H1 (cell line): ENCODE data around the gene PAPSS2. TPM values are rescaled to one million over a fixed set of nuclear protein-coding genes. Genes with fewer than 3 reads are reported as not detected.

ENCODE experiments used
- CTCF ChIA-PET: fragments of 300-600 bp; sonication (Branson Sonifier 250); formaldehyde crosslinking; loops from one replicate; lab custom pipeline; 2021; ENCODE audit not compliant: partially characterized antibody; lab: Charles Lee
- POLR2A ChIA-PET: fragments of 300-600 bp; sonication (Branson Sonifier 250); formaldehyde crosslinking; loops from one replicate; lab custom pipeline; 2021; ENCODE audit warnings: inconsistent platforms; ENCODE audit not compliant: partially characterized antibody; lab: Charles Lee
- DNase-seq, 2 experiments: peaks; one replicate each; pipeline versions ENCODE4 v3.0.0 to v3.0.0-alpha.2; 2010 to 2022; ENCODE audit warnings: low spot score in 2 of 2, low read depth in 1 of 2, mixed read lengths in 1 of 2
- FAIRE-seq: peaks from 2 replicates; lab custom pipeline; 2011; peaks lifted over from hg19 to GRCh38; lab: Jason Lieb, UNC
- H2AFZ ChIP-seq: 2 replicates; pipeline ENCODE4 v1.8.1; 2012; ENCODE audit warnings: low read length, inconsistent platforms
- H2AK5ac ChIP-seq: 2 replicates; pipeline ENCODE4 v1.6.1; 2013; ENCODE audit warnings: low read depth, low read length
- H2BK120ac ChIP-seq: replicated peaks from 2 replicates; pipeline ENCODE3; 2013; ENCODE audit warnings: low read depth, low read length, inconsistent platforms
- H2BK12ac ChIP-seq: 2 replicates; pipeline ENCODE4 v1.6.1; 2013; ENCODE audit warnings: low read depth, low read length
- H2BK15ac ChIP-seq: 2 replicates; pipeline ENCODE4 v1.6.1; 2013; ENCODE audit warnings: low read length
- H2BK20ac ChIP-seq: 2 replicates; pipeline ENCODE4 v1.6.1; 2013; ENCODE audit warnings: low read length
- H2BK5ac ChIP-seq: 2 replicates; pipeline ENCODE4 v1.6.1; 2013; ENCODE audit warnings: low read depth, low read length
- H3K14ac ChIP-seq: 2 replicates; pipeline ENCODE4 v1.6.1; 2013; ENCODE audit warnings: inconsistent platforms; ENCODE audit not compliant: insufficient read length
- H3K18ac ChIP-seq: 2 replicates; pipeline ENCODE4 v1.6.1; 2013; ENCODE audit warnings: low read length; ENCODE audit errors: extremely low read depth
- H3K23ac ChIP-seq: 2 replicates; pipeline ENCODE4 v1.6.1; 2013; ENCODE audit warnings: inconsistent platforms; ENCODE audit not compliant: insufficient read length
- H3K23me2 ChIP-seq: 2 replicates; pipeline ENCODE4 v1.6.1; 2013; ENCODE audit warnings: low read depth, low read length
- H3K27ac ChIP-seq: 2 replicates; pipeline ENCODE4 v1.6.1; 2011; ENCODE audit warnings: low read depth, low read length, inconsistent platforms
- H3K27me3 ChIP-seq, 4 experiments: replicated peaks in 1 of 4; 1 replicate in 1 of 4; 2 replicates in 3 of 4; pipeline versions ENCODE4 v1.6.1 to v1.8.1; 2011 to 2013; ENCODE audit warnings: low read length in 3 of 4, mild to moderate bottlenecking in 3 of 4, inconsistent platforms in 2 of 4, mixed read lengths in 2 of 4, moderate library complexity in 1 of 4; ENCODE audit not compliant: control insufficient read depth in 3 of 4, insufficient read depth in 3 of 4; ENCODE audit errors: extremely low read depth in 1 of 4
- H3K36me3 ChIP-seq, 4 experiments: 2 replicates each; pipeline versions ENCODE4 v1.6.1 to v1.8.1; 2011 to 2013; ENCODE audit warnings: mild to moderate bottlenecking in 4 of 4, low read length in 3 of 4, moderate library complexity in 2 of 4, control low read depth in 1 of 4, inconsistent platforms in 1 of 4; ENCODE audit not compliant: insufficient read depth in 4 of 4, control insufficient read depth in 2 of 4
- H3K4ac ChIP-seq: replicated peaks from 2 replicates; pipeline ENCODE3; 2013; ENCODE audit warnings: low read length, low read depth, mixed read lengths, inconsistent platforms; ENCODE audit not compliant: insufficient read length
- H3K4me1 ChIP-seq, 4 experiments: replicated peaks in 1 of 4; 1 replicate in 1 of 4; 2 replicates in 3 of 4; pipeline versions ENCODE4 v1.6.1 to v1.8.1; 2011 to 2013; ENCODE audit warnings: low read length in 3 of 4, inconsistent platforms in 2 of 4, mixed read lengths in 1 of 4; ENCODE audit not compliant: insufficient read depth in 4 of 4, control insufficient read depth in 3 of 4
- H3K4me2 ChIP-seq, 2 experiments: 2 replicates each; pipeline versions ENCODE4 v1.6.1 to v1.8.1; 2011 to 2013; ENCODE audit warnings: low read depth in 2 of 2, low read length in 2 of 2, control low read depth in 1 of 2, inconsistent platforms in 1 of 2, mild to moderate bottlenecking in 1 of 2; ENCODE audit not compliant: insufficient read depth in 1 of 2
- H3K4me3 ChIP-seq, 4 experiments: fragments of 200-600, 300-600 bp in 1 of 4; sonication (generic), shearing (Covaris generic), sonication (Bioruptor Twin) in 1 of 4; 2 replicates each; pipeline versions ENCODE4 v1.5.1 to v1.8.1; 2011 to 2016; ENCODE audit warnings: low read length in 4 of 4, low read depth in 3 of 4, control low read depth in 2 of 4, inconsistent platforms in 2 of 4, mild to moderate bottlenecking in 2 of 4, mixed read lengths in 1 of 4, moderate library complexity in 1 of 4; ENCODE audit not compliant: insufficient read depth in 2 of 4; ENCODE audit errors: extremely low read depth in 1 of 4
- H3K56ac ChIP-seq: replicated peaks from 2 replicates; pipeline ENCODE3; 2013; ENCODE audit warnings: low read depth, mild to moderate bottlenecking, mixed read lengths, low read length, inconsistent platforms; ENCODE audit not compliant: insufficient read length
- H3K79me1 ChIP-seq: 2 replicates; pipeline ENCODE4 v1.6.1; 2013; ENCODE audit warnings: low read depth, low read length, control low read depth
- H3K79me2 ChIP-seq, 2 experiments: 2 replicates each; pipeline versions ENCODE4 v1.6.1 to v1.8.1; 2012 to 2013; ENCODE audit warnings: low read length in 2 of 2, mild to moderate bottlenecking in 2 of 2, inconsistent platforms in 1 of 2; ENCODE audit not compliant: insufficient read depth in 2 of 2, control insufficient read depth in 1 of 2
- H3K9ac ChIP-seq, 4 experiments: replicated peaks in 1 of 4; 1 replicate in 1 of 4; 2 replicates in 3 of 4; pipeline versions ENCODE4 v1.6.1 to v1.8.1; 2011 to 2013; ENCODE audit warnings: low read depth in 3 of 4, low read length in 3 of 4, control low read depth in 2 of 4, mild to moderate bottlenecking in 2 of 4, moderate library complexity in 2 of 4, inconsistent platforms in 1 of 4; ENCODE audit errors: extremely low read depth in 1 of 4
- H3K9me3 ChIP-seq, 2 experiments: 2 replicates each; pipeline versions ENCODE4 v1.6.1 to v1.8.1; 2012 to 2013; ENCODE audit warnings: mild to moderate bottlenecking in 2 of 2, moderate library complexity in 2 of 2, control low read depth in 1 of 2, inconsistent platforms in 1 of 2, low read depth in 1 of 2, low read length in 1 of 2, mixed read lengths in 1 of 2; ENCODE audit not compliant: insufficient read depth in 2 of 2
- H4K20me1 ChIP-seq, 2 experiments: replicated peaks in 1 of 2; 2 replicates each; pipeline versions ENCODE3 to v1.8.1; 2011 to 2013; ENCODE audit warnings: inconsistent platforms in 2 of 2, low read length in 2 of 2, mild to moderate bottlenecking in 1 of 2; ENCODE audit not compliant: insufficient read depth in 2 of 2, control insufficient read depth in 1 of 2
- H4K5ac ChIP-seq: 2 replicates; pipeline ENCODE4 v1.6.1; 2013; ENCODE audit warnings: low read length, low read depth, mixed read lengths, inconsistent platforms; ENCODE audit not compliant: insufficient read length
- H4K8ac ChIP-seq: 2 replicates; pipeline ENCODE4 v1.8.0; 2013; ENCODE audit warnings: mild to moderate bottlenecking, moderate library complexity, low read length, inconsistent platforms; ENCODE audit not compliant: insufficient read depth; ENCODE audit errors: extremely low read depth
- H4K91ac ChIP-seq: replicated peaks from 2 replicates; pipeline ENCODE3; 2013; ENCODE audit warnings: low read length, mixed read lengths, inconsistent platforms; ENCODE audit not compliant: insufficient read length
- BACH1 ChIP-seq: IDR thresholded peaks from 2 replicates; pipeline ENCODE4 v1.6.1; 2012; ENCODE audit warnings: low read length, improper control_type of control experiment
- CREB1 ChIP-seq: IDR thresholded peaks from 2 replicates; pipeline ENCODE4 v1.6.1; 2012; ENCODE audit warnings: inconsistent platforms
- CTBP2 ChIP-seq: IDR thresholded peaks from 2 replicates; pipeline ENCODE4 v1.7.0; 2011; ENCODE audit warnings: borderline replicate concordance, mild to moderate bottlenecking, moderate library complexity, mixed read lengths, low read length; ENCODE audit not compliant: insufficient read depth, insufficient read length
- E2F6 ChIP-seq: IDR thresholded peaks from 2 replicates; pipeline ENCODE4 v1.6.1; 2012; ENCODE audit warnings: inconsistent platforms
- EGR1 ChIP-seq: IDR thresholded peaks from 2 replicates; pipeline ENCODE4 v1.6.1; 2011; ENCODE audit warnings: low read depth, low read length, borderline replicate concordance
- POLR2A ChIP-seq, 2 experiments: IDR thresholded peaks; 1 replicate in 1 of 2; 2 replicates in 1 of 2; pipeline ENCODE4 v1.6.1; 2011; ENCODE audit warnings: low read depth in 2 of 2, low read length in 2 of 2, mild to moderate bottlenecking in 2 of 2; ENCODE audit errors: control extremely low read depth in 1 of 2
- SIX5 ChIP-seq: IDR thresholded peaks from 2 replicates; pipeline ENCODE4 v1.6.1; 2011; ENCODE audit warnings: mild to moderate bottlenecking, low read depth, low read length
- SUZ12 ChIP-seq: fragments of 200-600 bp; sonication (generic); IDR thresholded peaks from 2 replicates; pipeline ENCODE4 v1.6.1; 2012; ENCODE audit warnings: mild to moderate bottlenecking, inconsistent platforms, low read length, moderate library complexity, mixed read lengths
- WGBS, 2 experiments: shearing (Covaris generic) in 1 of 2; methylation state at CpG; one replicate each; pipeline versions ENCODE4 v1.1.6 to v1.1.7; 2013 to 2015; ENCODE audit warnings: low lambda C conversion rate in 2 of 2, mixed read lengths in 2 of 2, inconsistent platforms in 1 of 2, low coverage in 1 of 2, missing lambda C conversion rate in 1 of 2; ENCODE audit not compliant: insufficient replicate concordance in 2 of 2, insufficient coverage in 1 of 2, insufficient read length in 1 of 2; ENCODE audit errors: extremely low coverage in 1 of 2, missing lambda C conversion rate in 1 of 2; 5-methylcytosine and 5-hydroxymethylcytosine counted together
- polyA plus RNA-seq, 7 experiments: library from polyadenylated mRNA; depleted of rRNA in 3 of 7; stranded (reverse) in 5 of 7; unstranded in 2 of 7; fragments of >200 nt in 5 of 7; fragments of 200-250 nt in 2 of 7; gene quantifications; 1 replicate in 5 of 7; 2 replicates in 1 of 7; 4 replicates in 1 of 7; pipeline versions ENCODE4 v1.2.1 to v1.2.3, GENCODE V29; 2011 to 2013; ENCODE audit warnings: missing spikeins in 2 of 7, mixed read lengths in 2 of 7
- total RNA-seq: library from RNA; stranded (reverse); fragmentation: NEBNext Ultra II Directional; extraction: Animal tissue kit (Norgen Biotek cat#: 25700); gene quantifications from 2 replicates; pipeline ENCODE4 v1.2.1, GENCODE V29; 2021
- TF ChIP-seq, protein P1 (sequence below): IDR thresholded peaks from 2 replicates; pipeline ENCODE4 v1.6.1; 2011; ENCODE audit warnings: low read depth, mild to moderate bottlenecking, low read length; ENCODE audit not compliant: insufficient read depth

PAPSS2 gene
- total and polyA plus RNA-seq, 2 of the 8 experiments (the other 6 are each of a cell fraction or from before 2014, with no cell fraction given): 7.6 to 20.2 TPM

- H3K23ac ChIP-seq: no peak overlapping the region
- peak overlapping the region; percentile 79 for H4K91ac ChIP-seq
- POLR2A ChIA-PET: no interaction called here
- peak overlapping the region; percentile 19; the same call in 1 of the 2 replicates for H2BK12ac ChIP-seq
- CTCF ChIA-PET: no interaction called here
- no peaks in the 10 kb centered on the region for H3K79me2 ChIP-seq
- H3K36me3 ChIP-seq: no peaks in the 10 kb centered on the region; a peak in 1 of 8 replicates
- no peak overlapping the region; the same call in 1 of the 2 replicates for H4K8ac ChIP-seq
- H2BK120ac ChIP-seq: no peak overlapping the region
- WGBS, 2 experiments: 84% methylated on average over 11 of the region's 11 CpGs; no CpG with 5 or more reads in 1 of the 2 experiments
- H3K4me2 ChIP-seq: no peak overlapping the region
- FAIRE-seq (no peak), DNase-seq (no peak)
- peak overlapping the region; percentile 46; the same call in 1 of the 2 replicates for H2BK5ac ChIP-seq
- no peak overlapping the region for H3K27ac ChIP-seq
- H2BK15ac ChIP-seq: peak overlapping the region; percentile 49; the same call in 1 of the 2 replicates
- peak overlapping the region; percentile 52; the same call in 1 of the 2 replicates for H2BK20ac ChIP-seq
- H3K27me3 ChIP-seq: no peaks in the 10 kb centered on the region
- H3K9ac ChIP-seq: no peak overlapping the region
- H3K14ac ChIP-seq: no peak overlapping the region
- H2AK5ac ChIP-seq: no peak overlapping the region
- no peak overlapping the region for H3K4me3 ChIP-seq
- no peaks in the 10 kb centered on the region for H3K79me1 ChIP-seq
- no peak overlapping the region for H4K5ac ChIP-seq
- no peak overlapping the region for H3K18ac ChIP-seq
- no peaks in the 10 kb centered on the region for H3K9me3 ChIP-seq
- no peak overlapping the region for H3K56ac ChIP-seq
- peak overlapping the region; percentile 0; the same call in 1 of the 2 replicates for H2AFZ ChIP-seq
- peaks cover 0 to 6% (median 6%) of the 10 kb centered on the region in 4 experiments; a peak in 4 of 7 replicates for H3K4me1 ChIP-seq
- no peak overlapping the region for H3K4ac ChIP-seq
- no peaks in the 10 kb centered on the region for H3K23me2 ChIP-seq
- no peaks in the 10 kb centered on the region for H4K20me1 ChIP-seq
- TF ChIP-seq E2F6 (no peak), SUZ12 (no peak), POLR2A (IDR thresholded peaks at IDR 0.05; ENCODE audit: control extremely low read depth in 1 of 2, low read depth in 2 of 2, low read length in 2 of 2) (no peak), CREB1 (no peak), CTBP2 (no peak), BACH1 (no peak), SIX5 (no peak), EGR1 (no peak)
- TF ChIP-seq, protein P1, sequence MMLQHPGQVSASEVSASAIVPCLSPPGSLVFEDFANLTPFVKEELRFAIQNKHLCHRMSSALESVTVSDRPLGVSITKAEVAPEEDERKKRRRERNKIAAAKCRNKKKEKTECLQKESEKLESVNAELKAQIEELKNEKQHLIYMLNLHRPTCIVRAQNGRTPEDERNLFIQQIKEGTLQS: no peak
Measured at GRCh38 chr10:87618566-87619423, 40.9 kb upstream of the PAPSS2 start.
